Measurements from ENCODE around the gene TRHDE. TPM values are rescaled to one million over a fixed set of nuclear protein-coding genes. Genes with fewer than 3 reads are reported as not detected.

TRHDE gene
- total RNA-seq, 1 experiment from 2014 or later: 16.5 TPM

GRCh38 chr12:72337946-72338345, 65.8 kb downstream of the TRHDE start:
- no peak overlapping the region for H3K4me3 ChIP-seq (ENCODE audit: low read length)
- no peaks in the 10 kb centered on the region for H3F3A ChIP-seq (ENCODE audit: low read length, unreplicated experiment)
- no peaks in the 10 kb centered on the region for H3K79me2 ChIP-seq (ENCODE audit: low read length)
- no peaks in the 10 kb centered on the region for H3K9me3 ChIP-seq (ENCODE audit: low read length)
- no peaks in the 10 kb centered on the region for H4K20me1 ChIP-seq (ENCODE audit: low read length)
- no peak overlapping the region for H3K4me2 ChIP-seq (ENCODE audit: low read length)
- H2AFZ ChIP-seq (ENCODE audit: low read length): no peak overlapping the region
- BruUV-seq (replicated peaks): no TSS peak
- no peaks in the 10 kb centered on the region for H3K9me2 ChIP-seq (replicated peaks; ENCODE audit: low read length)
- ChIA-PET CTCF (no interaction called here), POLR2A (ENCODE audit: unreplicated experiment) (no interaction called here)
- DNase-seq (no peak), ATAC-seq (no peak)
- intact Hi-C loops (cut with micrococcal nuclease): no loop called here
- no peak overlapping the region for H3K27ac ChIP-seq (ENCODE audit: low read length)
- no peaks in the 10 kb centered on the region for H3K27me3 ChIP-seq (ENCODE audit: low read length)
- no peak for TF ChIP-seq CTCF (conservative IDR thresholded peaks at IDR 0.05; ENCODE audit: low read depth, low read length)
- TF ChIP-seq EZH2phosphoT487 (IDR thresholded peaks at IDR 0.05; ENCODE audit: borderline replicate concordance, low read length): no peak
- no peak for TF ChIP-seq EZH2 (IDR thresholded peaks at IDR 0.05; ENCODE audit: low read length, unreplicated experiment)
- no peaks in the 10 kb centered on the region for H3K36me3 ChIP-seq (ENCODE audit: low read depth, low read length)
- H3K4me1 ChIP-seq (ENCODE audit: insufficient read depth, low read length): peaks cover 18% of the 10 kb centered on the region; the same call in 1 of the 2 replicates
- no peak overlapping the region for H3K9ac ChIP-seq (ENCODE audit: low read length)

- H3K9ac ChIP-seq (ENCODE audit: low read length): no peak overlapping the region
- no peaks in the 10 kb centered on the region for H3K36me3 ChIP-seq (ENCODE audit: low read depth, low read length)
- H3K4me1 ChIP-seq (ENCODE audit: insufficient read depth, low read length): peaks cover 23% of the 10 kb centered on the region
- H3K4me3 ChIP-seq (ENCODE audit: low read length): no peak overlapping the region
- no peaks in the 10 kb centered on the region for H3K9me3 ChIP-seq (ENCODE audit: low read length)
- intact Hi-C loops (cut with micrococcal nuclease): no loop called here
- no peaks in the 10 kb centered on the region for H3F3A ChIP-seq (ENCODE audit: low read length, unreplicated experiment)
- H3K27me3 ChIP-seq (ENCODE audit: low read length): no peaks in the 10 kb centered on the region
- no peak overlapping the region for H3K4me2 ChIP-seq (ENCODE audit: low read length)
- TF ChIP-seq EZH2phosphoT487 (IDR thresholded peaks at IDR 0.05; ENCODE audit: borderline replicate concordance, low read length): no peak
- no peak for TF ChIP-seq EZH2 (IDR thresholded peaks at IDR 0.05; ENCODE audit: low read length, unreplicated experiment)
- TF ChIP-seq CTCF (conservative IDR thresholded peaks at IDR 0.05; ENCODE audit: low read depth, low read length): no peak
- ChIA-PET CTCF (no interaction called here), POLR2A (ENCODE audit: unreplicated experiment) (no interaction called here)
- no peak overlapping the region for H3K27ac ChIP-seq (ENCODE audit: low read length)
- H4K20me1 ChIP-seq (ENCODE audit: low read length): no peaks in the 10 kb centered on the region
- ATAC-seq (no peak), DNase-seq (no peak)
- BruUV-seq (replicated peaks): no TSS peak
- no peaks in the 10 kb centered on the region for H3K9me2 ChIP-seq (replicated peaks; ENCODE audit: low read length)
- H3K79me2 ChIP-seq (ENCODE audit: low read length): no peaks in the 10 kb centered on the region
- no peak overlapping the region for H2AFZ ChIP-seq (ENCODE audit: low read length)
These were observed 66.3 kb downstream of the TRHDE start for GRCh38 chr12:72338437-72338836.

- H2AFZ ChIP-seq (ENCODE audit: low read length): peak overlapping the region; percentile 43; the same call in 1 of the 2 replicates
- intact Hi-C loops (cut with micrococcal nuclease): loop anchor here (1.0 to 10.0 kb wide), 4 partner anchors 138 to 1971 kb away; no protein-coding TSS in a partner anchor
- no TSS peak for BruUV-seq (replicated peaks)
These were observed 74.3 kb downstream of the TRHDE start for GRCh38 chr12:72346363-72346944.

More at GRCh38 chr12:72346363-72346944, 74.3 kb downstream of the TRHDE start:
- Histone ChIP-seq H3K4me2 (ENCODE audit: low read length) (no peak overlapping the region), H3K36me3 (ENCODE audit: low read depth, low read length) (no peaks in the 10 kb centered on the region), H4K20me1 (ENCODE audit: low read length) (no peaks in the 10 kb centered on the region), H3K27me3 (ENCODE audit: low read length) (no peaks in the 10 kb centered on the region), H3K27ac (ENCODE audit: low read length) (no peak overlapping the region), H3K9ac (ENCODE audit: low read length) (no peak overlapping the region), H3K9me3 (ENCODE audit: low read length) (no peaks in the 10 kb centered on the region), H3K4me3 (ENCODE audit: low read length) (no peak overlapping the region), H3K9me2 (replicated peaks; ENCODE audit: low read length) (no peaks in the 10 kb centered on the region), H3K4me1 (ENCODE audit: insufficient read depth, low read length) (peaks cover 22% of the 10 kb centered on the region), H3F3A (ENCODE audit: low read length, unreplicated experiment) (no peaks in the 10 kb centered on the region), H3K79me2 (ENCODE audit: low read length) (no peaks in the 10 kb centered on the region)
- DNase-seq (peak; percentile 93), ATAC-seq (peak; percentile 97)
- ChIA-PET CTCF (interaction anchor here (0.5 to 1.3 kb wide), 4 partner anchors 79 to 551 kb away, joined by 3 to 10 read pairs (median 4); no protein-coding TSS in a partner anchor), POLR2A (ENCODE audit: unreplicated experiment) (no interaction called here)
- TF ChIP-seq CTCF (conservative IDR thresholded peaks at IDR 0.05; ENCODE audit: low read depth, low read length) (peak; percentile 82), EZH2phosphoT487 (IDR thresholded peaks at IDR 0.05; ENCODE audit: borderline replicate concordance, low read length) (no peak)
